Esophagus muscularis mucosa (tissue), 4 donors: ENCODE measurements around the gene SLC22A4. TPM values are rescaled to one million over a fixed set of nuclear protein-coding genes. Genes with fewer than 3 reads are reported as not detected.

ENCODE experiments used
- DNase-seq: peaks from one replicate; pipeline ENCODE4 v3.0.0-alpha.2; 2017; ENCODE audit errors: extremely low spot score
- H3K27ac ChIP-seq, 4 donors: fragments of 200-600 bp; sonication (generic); replicated peaks in 1 of 4; 1 replicate in 3 of 4; 2 replicates in 1 of 4; pipeline ENCODE4 v1.5.1; 2016 to 2019; ENCODE audit warnings: mild to moderate bottlenecking in 1 of 4
- H3K27me3 ChIP-seq, 4 donors: fragments of 200-600 bp; sonication (generic); one replicate each; pipeline versions ENCODE4 v1.5.1 to v1.6.0; 2016 to 2019
- H3K36me3 ChIP-seq, 4 donors: fragments of 200-600 bp; sonication (generic); one replicate each; pipeline ENCODE4 v1.5.1; 2016 to 2019
- H3K4me1 ChIP-seq, 4 donors: fragments of 200-600 bp; sonication (generic); one replicate each; pipeline ENCODE4 v1.5.1; 2016 to 2019
- H3K4me3 ChIP-seq, 4 donors: fragments of 200-600 bp; sonication (generic); 1 replicate in 2 of 4; 2 replicates in 2 of 4; pipeline ENCODE4 v1.5.1; 2016 to 2019; ENCODE audit warnings: mild to moderate bottlenecking in 4 of 4, moderate library complexity in 1 of 4
- H3K9me3 ChIP-seq, 4 donors: fragments of 200-600 bp; sonication (generic); 1 replicate in 3 of 4; 2 replicates in 1 of 4; pipeline ENCODE4 v1.5.1; 2016 to 2019
- EP300 ChIP-seq: sonication (generic); formaldehyde crosslinking; IDR thresholded peaks from one replicate; pipeline ENCODE4 v1.6.1; 2017; ENCODE audit warnings: antibody characterized with exemption
- POLR2A ChIP-seq: fragments of 450-650 bp; IDR thresholded peaks from one replicate; pipeline ENCODE4 v1.6.1; 2017; ENCODE audit warnings: antibody characterized with exemption, moderate library complexity, mild to moderate bottlenecking, low read depth
- POLR2AphosphoS5 ChIP-seq, 2 donors: sonication (generic); formaldehyde crosslinking; IDR thresholded peaks; one replicate each; pipeline ENCODE4 v1.6.1; 2017; ENCODE audit warnings: antibody characterized with exemption in 2 of 2
- WGBS: methylation state at CpG from one replicate; pipeline ENCODE4 v1.1.5; 2018; 5-methylcytosine and 5-hydroxymethylcytosine counted together
- intact Hi-C: fragments of 100-400 bp; cut with DNase I; formaldehyde crosslinking; loops from one replicate; pipeline ENCODE4 v1.15.1; 2023
- total RNA-seq, 4 donors: library from RNA; depleted of rRNA; stranded (reverse); fragments of >200 nt; gene quantifications; one replicate each; pipeline versions ENCODE4 v1.1.0 to v1.2.1, GENCODE V29; 2016
- TF ChIP-seq, protein P1 (sequence below), 3 experiments: fragments of 200-600 bp in 2 of 3; fragments of 450-650 bp in 1 of 3; sonication (generic) in 2 of 3; IDR thresholded peaks; one replicate each; pipeline ENCODE4 v1.5.1; 2017 to 2019; ENCODE audit warnings: antibody characterized with exemption in 3 of 3, mild to moderate bottlenecking in 2 of 3, moderate library complexity in 1 of 3

Gene SLC22A4
- total RNA-seq, 4 donors from 2014 or later, result 0.42 to 1.7 (median 1.0) TPM

DNA sequence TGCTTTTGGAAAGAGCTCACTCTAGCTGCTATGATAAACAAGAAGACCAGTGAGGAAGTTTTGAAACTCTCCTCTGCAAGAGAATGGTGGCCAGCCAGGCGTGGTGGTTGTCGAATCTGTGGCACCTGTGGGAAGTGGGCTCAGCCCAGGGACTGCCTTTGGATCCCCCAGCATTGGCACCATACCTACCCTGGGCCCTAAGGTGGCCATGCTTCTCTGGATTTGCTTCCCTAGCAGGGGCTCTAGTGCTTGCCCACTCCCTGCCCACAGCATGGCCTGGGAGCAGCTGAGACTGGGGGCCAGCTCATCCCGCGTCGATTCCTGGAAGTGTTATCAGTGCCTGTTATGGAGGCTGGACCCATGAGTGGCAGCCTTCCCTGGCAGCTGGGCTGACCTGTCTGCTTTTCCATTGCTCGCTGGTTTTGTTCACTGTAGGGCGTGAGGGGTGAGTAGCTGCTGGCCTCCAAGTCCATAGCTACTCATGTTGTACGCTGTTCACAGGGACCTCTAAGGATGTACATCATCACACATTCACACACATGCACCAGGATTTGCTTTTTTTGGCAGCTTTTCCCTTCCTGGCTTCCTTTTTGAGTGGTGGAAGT is 2.3 kb downstream of the SLC22A4 start:
- intact Hi-C loops, result loop anchor here (10.0 kb wide), 1 partner anchor 208 kb away; no protein-coding TSS in a partner anchor
- H3K4me1 ChIP-seq, result peaks cover 21 to 30% (median 28%) of the 10 kb centered on the region in 4 donors
- 85% methylated on average over 5 of the region's 8 CpGs for WGBS
- no peak for DNase-seq
- no peak overlapping the region for H3K4me3 ChIP-seq
- H3K27ac ChIP-seq, result peak overlapping the region in 1 of 4 donors; percentile 97
- no peaks in the 10 kb centered on the region for H3K36me3 ChIP-seq
- no peaks in the 10 kb centered on the region for H3K9me3 ChIP-seq
- no peaks in the 10 kb centered on the region for H3K27me3 ChIP-seq
- TF ChIP-seq, protein P1, sequence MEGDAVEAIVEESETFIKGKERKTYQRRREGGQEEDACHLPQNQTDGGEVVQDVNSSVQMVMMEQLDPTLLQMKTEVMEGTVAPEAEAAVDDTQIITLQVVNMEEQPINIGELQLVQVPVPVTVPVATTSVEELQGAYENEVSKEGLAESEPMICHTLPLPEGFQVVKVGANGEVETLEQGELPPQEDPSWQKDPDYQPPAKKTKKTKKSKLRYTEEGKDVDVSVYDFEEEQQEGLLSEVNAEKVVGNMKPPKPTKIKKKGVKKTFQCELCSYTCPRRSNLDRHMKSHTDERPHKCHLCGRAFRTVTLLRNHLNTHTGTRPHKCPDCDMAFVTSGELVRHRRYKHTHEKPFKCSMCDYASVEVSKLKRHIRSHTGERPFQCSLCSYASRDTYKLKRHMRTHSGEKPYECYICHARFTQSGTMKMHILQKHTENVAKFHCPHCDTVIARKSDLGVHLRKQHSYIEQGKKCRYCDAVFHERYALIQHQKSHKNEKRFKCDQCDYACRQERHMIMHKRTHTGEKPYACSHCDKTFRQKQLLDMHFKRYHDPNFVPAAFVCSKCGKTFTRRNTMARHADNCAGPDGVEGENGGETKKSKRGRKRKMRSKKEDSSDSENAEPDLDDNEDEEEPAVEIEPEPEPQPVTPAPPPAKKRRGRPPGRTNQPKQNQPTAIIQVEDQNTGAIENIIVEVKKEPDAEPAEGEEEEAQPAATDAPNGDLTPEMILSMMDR (IDR thresholded peaks at IDR 0.05), result no peak

DNA sequence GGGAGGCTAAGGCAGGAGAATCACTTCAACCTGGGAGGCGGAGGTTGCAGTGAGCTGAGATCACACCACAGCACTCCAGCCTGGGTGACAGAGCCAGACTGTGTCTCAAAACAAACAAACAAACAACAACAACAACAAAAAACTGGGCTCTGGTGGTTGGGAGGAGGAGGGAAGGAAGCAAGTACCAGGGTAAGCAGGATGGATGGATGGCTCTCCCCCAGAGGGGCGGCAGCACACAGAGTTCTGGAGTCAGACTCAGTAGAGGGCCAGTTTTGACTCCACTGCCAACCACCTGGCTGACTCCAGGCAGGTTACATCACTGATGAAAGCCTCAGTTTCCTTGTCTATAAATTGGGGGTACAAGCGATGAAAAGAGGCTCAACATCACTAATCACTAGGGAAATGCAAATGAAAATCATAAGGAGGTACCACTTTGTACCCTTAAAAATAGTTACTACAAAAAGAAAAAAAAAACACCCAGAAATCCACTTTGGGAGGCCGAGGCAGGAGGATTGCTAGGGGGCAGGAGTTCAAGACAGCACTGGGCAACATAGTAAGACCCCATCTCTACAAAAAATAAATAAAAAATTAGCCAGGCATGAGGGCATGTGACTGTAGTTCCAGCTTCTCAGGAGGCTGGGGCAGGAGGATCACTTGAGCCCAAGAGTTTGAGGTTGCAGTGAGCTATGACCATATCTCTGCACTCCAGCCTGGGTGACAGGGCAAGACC is 3.2 kb downstream of the SLC22A4 start:
- H3K36me3 ChIP-seq, result no peaks in the 10 kb centered on the region
- no peak for DNase-seq
- no peak overlapping the region for H3K4me3 ChIP-seq
- H3K27ac ChIP-seq, result peak overlapping the region in 1 of 4 donors; percentile 97
- no peaks in the 10 kb centered on the region for H3K27me3 ChIP-seq
- TF ChIP-seq EP300 (no peak), POLR2A (no peak), POLR2AphosphoS5 (IDR thresholded peaks at IDR 0.05) (no peak)
- TF ChIP-seq, protein P1 (IDR thresholded peaks at IDR 0.05), result no peak
- intact Hi-C loops, result loop anchor here (10.0 kb wide), 1 partner anchor 207 kb away; no protein-coding TSS in a partner anchor
- H3K4me1 ChIP-seq, result peaks cover 21 to 30% (median 27%) of the 10 kb centered on the region in 4 donors
- 99% methylated on average over 4 of the region's 4 CpGs for WGBS
- no peaks in the 10 kb centered on the region for H3K9me3 ChIP-seq

DNA sequence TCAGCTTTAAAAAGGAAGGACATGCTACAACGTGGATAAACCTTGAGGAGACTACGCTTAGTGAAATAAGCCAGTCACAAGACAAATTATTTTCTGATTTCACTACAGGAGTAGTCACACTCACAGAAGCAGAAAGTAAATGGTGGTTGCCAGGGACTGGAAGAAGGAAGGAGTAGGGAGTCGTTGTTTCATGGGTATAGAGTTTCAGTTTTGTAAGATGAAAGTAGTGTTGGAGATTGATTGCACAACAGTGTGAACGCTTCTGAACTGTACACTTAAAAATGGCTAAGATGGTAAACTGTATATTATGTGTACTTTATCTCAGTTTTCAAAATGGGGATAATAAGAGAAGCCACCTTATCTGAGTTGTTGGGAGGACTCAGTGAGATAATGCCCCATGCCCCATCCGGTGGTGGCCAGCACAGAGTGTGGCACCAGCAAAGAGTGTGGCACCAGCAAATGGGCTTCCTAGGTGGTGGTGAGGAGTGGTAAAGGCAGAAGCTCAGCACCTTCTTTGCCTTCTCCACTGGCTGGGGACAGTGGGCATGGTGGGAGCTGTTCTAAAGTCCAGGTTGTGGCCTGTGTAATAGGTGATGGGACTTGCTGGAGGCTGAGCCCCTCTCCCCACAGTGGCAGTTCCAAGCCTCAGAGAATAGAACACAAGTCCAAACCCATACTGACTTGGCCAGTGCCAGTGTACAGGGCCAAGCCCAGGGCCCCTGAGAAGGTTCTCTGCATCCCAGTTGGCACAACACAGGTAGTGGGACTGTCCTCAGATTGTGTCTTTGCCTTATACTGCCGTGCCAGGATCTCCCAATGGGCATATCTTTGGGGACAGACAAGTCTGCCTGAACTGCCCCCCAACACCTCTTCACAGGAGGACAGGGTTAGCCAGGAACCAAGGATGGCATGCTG is 4.4 kb downstream of the SLC22A4 start:
- intact Hi-C loops, result loop anchor here (10.0 kb wide), 1 partner anchor 206 kb away; no protein-coding TSS in a partner anchor
- TF ChIP-seq POLR2A, result no peak
- TF ChIP-seq EP300, result no peak
- TF ChIP-seq, protein P1 (IDR thresholded peaks at IDR 0.05), result no peak
- no peak for TF ChIP-seq POLR2AphosphoS5 (IDR thresholded peaks at IDR 0.05)
- H3K27ac ChIP-seq, result no peak overlapping the region
- H3K27me3 ChIP-seq, result no peaks in the 10 kb centered on the region
- H3K4me1 ChIP-seq, result peaks cover 13 to 22% (median 17%) of the 10 kb centered on the region in 4 donors
- no peaks in the 10 kb centered on the region for H3K36me3 ChIP-seq
- no peaks in the 10 kb centered on the region for H3K9me3 ChIP-seq
- WGBS, result 66% methylated on average over 5 of the region's 6 CpGs
- no peak for DNase-seq
- no peak overlapping the region for H3K4me3 ChIP-seq

DNA sequence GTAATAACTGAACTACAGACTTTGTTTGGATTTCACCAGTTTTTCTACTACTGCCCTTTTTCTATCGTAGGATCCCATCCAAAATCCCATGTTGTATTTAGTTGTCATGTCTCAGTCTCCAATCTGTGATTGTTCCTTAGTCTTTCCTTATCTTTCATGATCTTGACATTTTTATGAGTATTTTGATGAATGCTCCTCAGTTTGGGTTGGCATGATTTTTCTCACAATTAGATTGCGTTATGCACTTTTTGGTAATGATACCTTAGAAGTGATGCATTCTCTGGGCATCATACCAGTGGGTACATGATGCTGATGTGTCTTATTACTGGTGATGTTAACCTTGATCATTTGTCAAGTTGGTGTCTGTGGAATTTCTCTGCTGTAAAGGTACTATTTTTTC is 5.7 kb downstream of the SLC22A4 start:
- DNase-seq, result no peak
- Histone ChIP-seq H3K36me3 (no peaks in the 10 kb centered on the region), H3K4me1 (peaks cover 8 to 18% (median 12%) of the 10 kb centered on the region in 4 donors), H3K27ac (no peak overlapping the region), H3K4me3 (no peak overlapping the region), H3K27me3 (no peaks in the 10 kb centered on the region), H3K9me3 (peaks cover 0 to 5% (median under 1%) of the 10 kb centered on the region in 4 donors)
- intact Hi-C loops, result loop anchor here (10.0 kb wide), 1 partner anchor 205 kb away; no protein-coding TSS in a partner anchor
- whole genome bisulfite sequencing, result 82% methylated on average over 2 of the region's 2 CpGs
- no peak for TF ChIP-seq POLR2A
- no peak for TF ChIP-seq POLR2AphosphoS5 (IDR thresholded peaks at IDR 0.05)
- TF ChIP-seq, protein P1 (IDR thresholded peaks at IDR 0.05), result no peak
- TF ChIP-seq EP300, result no peak
